Caki2 (cell line): ENCODE measurements around the gene JAKMIP2. TPM values are rescaled to one million over a fixed set of nuclear protein-coding genes. Genes with fewer than 3 reads are reported as not detected.
"Not testable (repeated sequence)": the region's sequence is repeated elsewhere in the genome, so short reads cannot be mapped to it uniquely, and the experiment has no call there.

Experiments
- DNase-seq: peaks from one replicate; pipeline ENCODE4 v3.0.0-alpha.2; 2015; ENCODE audit warnings: low read depth
- in situ Hi-C: cut with HindIII; loops from 2 replicates; pipeline ENCODE4 v1.10.0; 2016; ENCODE audit warnings: low sequenced_read_pairs, low pct_unique_long_range_greater_than_20kb, mixed read lengths
- total RNA-seq: library from RNA; depleted of rRNA; stranded (reverse); fragments of >200 nt; shearing (Covaris generic); gene quantifications from 2 replicates; pipeline ENCODE4 v1.2.3, GENCODE V29; 2014; ENCODE audit warnings: low replicate concordance; rRNA removed

JAKMIP2 gene
- 0.20 TPM in 1 of 2 replicates, not detected in the other for total RNA-seq

GRCh38 chr5:147782110-147783028 is at the start of gene JAKMIP2:
Gene JAKMIP2 (minus strand): TSS chr5:147782728. CDS start chr5:147671806, 110,922 bp downstream.
- in situ Hi-C loops = no loop called here
- peak; percentile 94 for DNase-seq

- in situ Hi-C loops = no loop called here
- no peak for DNase-seq
These were observed 48.9 kb upstream of the JAKMIP2 start, which contains the start of gene SPINK1 for GRCh38 chr5:147831465-147831864. Gene SPINK1 (minus strand): TSS chr5:147831671. CDS start chr5:147831577, 94 bp downstream.

- no peak for DNase-seq
- in situ Hi-C loops = no loop called here
These were observed 47.5 kb upstream of the JAKMIP2 start for GRCh38 chr5:147830035-147830434.

GRCh38 chr5:147827017-147827416 is 44.5 kb upstream of the JAKMIP2 start:
- DNase-seq, in situ Hi-C loops: not testable (repeated sequence)

- no peak for DNase-seq
- in situ Hi-C loops = no loop called here
These were observed 43.8 kb upstream of the JAKMIP2 start for GRCh38 chr5:147826361-147826760.

- in situ Hi-C loops = no loop called here
- DNase-seq = peak; percentile 39
These were observed 40.4 kb upstream of the JAKMIP2 start for GRCh38 chr5:147822686-147823491.

GRCh38 chr5:147822222-147822621 is 39.7 kb upstream of the JAKMIP2 start:
- in situ Hi-C loops, DNase-seq: not testable (repeated sequence)

- in situ Hi-C loops = no loop called here
- DNase-seq = no peak
These were observed 39.2 kb upstream of the JAKMIP2 start for GRCh38 chr5:147821766-147822165.

GRCh38 chr5:147819261-147819770 is 36.8 kb upstream of the JAKMIP2 start:
- in situ Hi-C loops = no loop called here
- no peak for DNase-seq

GRCh38 chr5:147818290-147818689 is 35.8 kb upstream of the JAKMIP2 start:
- in situ Hi-C loops = no loop called here

GRCh38 chr5:147813696-147814095 is 31.2 kb upstream of the JAKMIP2 start:
- peak; percentile 8 for DNase-seq
- in situ Hi-C loops = no loop called here

More at GRCh38 chr5:147818290-147818689, 35.8 kb upstream of the JAKMIP2 start:
- no peak for DNase-seq

GRCh38 chr5:147809830-147810666 is 27.5 kb upstream of the JAKMIP2 start:
- in situ Hi-C loops = no loop called here
- DNase-seq = peak; percentile 72

GRCh38 chr5:147805030-147805454 is 22.5 kb upstream of the JAKMIP2 start:
- in situ Hi-C loops = no loop called here
- DNase-seq = no peak

- peak; percentile 10 for DNase-seq
These were observed 21.8 kb upstream of the JAKMIP2 start for GRCh38 chr5:147804334-147804733.

GRCh38 chr5:147803926-147804325 is 21.4 kb upstream of the JAKMIP2 start:
- in situ Hi-C loops = no loop called here
- no peak for DNase-seq

More at GRCh38 chr5:147804334-147804733, 21.8 kb upstream of the JAKMIP2 start:
- in situ Hi-C loops = no loop called here

GRCh38 chr5:147803161-147803560 is 20.6 kb upstream of the JAKMIP2 start:
- in situ Hi-C loops, DNase-seq: not testable (repeated sequence)

- in situ Hi-C loops = no loop called here
- DNase-seq = no peak
These were observed 18.9 kb upstream of the JAKMIP2 start for GRCh38 chr5:147801461-147801860.

- in situ Hi-C loops = no loop called here
- DNase-seq = no peak
These were observed 18.0 kb upstream of the JAKMIP2 start for GRCh38 chr5:147800491-147800890.
